Heart left ventricle (tissue), 13 donors: ENCODE data around the gene HMCN2.

ENCODE experiments used
- CTCF ChIP-seq, 12 donors: fragments of 200-600 bp; sonication (generic) in 4 of 12; IDR thresholded peaks; one replicate each; pipeline versions ENCODE4 v1.5.0 to v1.8.0; 2018 to 2022; ENCODE audit warnings: antibody characterized with exemption in 12 of 12, mild to moderate bottlenecking in 5 of 12
- POLR2A ChIP-seq, 2 donors: fragments of 450-650 bp; IDR thresholded peaks; one replicate each; pipeline ENCODE4 v1.6.1; 2017; ENCODE audit warnings: antibody characterized with exemption in 2 of 2, mild to moderate bottlenecking in 2 of 2, moderate library complexity in 2 of 2
- donor health status: ischemic (EF 13 %, LVEDD 7.1; RV severe dilation, severe dysfunction).
- donor health status: DM: no; HTN: yes; CAD: no.
- donor health status: DM: no; HTN: no; CAD: no.
- donor health status: ischemic (EF 25% LVEDD 6.9; RV normal size, moderate dysfunction).
- donor health status: ischemic (EF 25% LVEDD 5.7; RV mildly dilated, moderate dysfunction).
- donor health status: ischemic (EF 35%, LVEDD 5.7; RV mildly dilated, moderate dysfunction).
- donor health status: nonischemic (EF 11% LVEDD 7.7; RV severe dilation, severe dysfunction).
- donor health status: DM: yes; HTN: yes; CAD: no.
- donor health status: PGD.
- donor health status: ischemic (EF 29% LVEDD 5.4; RV normal size, mild dysfunction).
- donor health status: nonischemic (EF 23%, LVEDD 6.1; RV moderate dilation, normal function).

GRCh38 chr9:130365323-130365721 is 99.8 kb downstream of the HMCN2 start:
- no peak for TF ChIP-seq CTCF (IDR thresholded peaks at IDR 0.05)
- no peak for TF ChIP-seq POLR2A (IDR thresholded peaks at IDR 0.05)
